ENCODE results near the gene DTX1. TPM values are rescaled to one million over a fixed set of nuclear protein-coding genes. Genes with fewer than 3 reads are reported as not detected.
A peak's percentile ranks its signal among the peaks of the same experiment; 100 is the strongest.

The DTX1 gene
- total RNA-seq, 1 donor from 2014 or later: 8.1 TPM

DNA sequence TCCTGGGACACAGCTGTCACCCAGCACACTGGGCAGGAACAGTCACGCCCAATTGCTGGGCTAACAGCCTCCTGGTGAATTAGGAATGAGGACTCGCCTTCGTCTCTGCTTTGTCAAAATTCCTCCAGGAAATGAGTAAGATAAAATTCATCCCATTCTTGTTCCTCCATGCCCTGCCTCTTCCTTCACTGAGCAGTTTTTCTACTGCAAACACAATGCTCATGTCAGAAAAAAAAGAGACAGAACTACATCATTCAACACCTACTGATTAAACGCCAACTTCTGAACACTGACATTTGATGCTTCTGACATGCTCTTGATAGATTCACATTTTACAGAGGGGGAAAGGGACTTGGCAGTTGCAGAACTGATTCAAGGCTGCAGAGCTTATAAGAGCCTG lies 37.5 kb upstream of the DTX1 start:
- TF ChIP-seq, protein P1, sequence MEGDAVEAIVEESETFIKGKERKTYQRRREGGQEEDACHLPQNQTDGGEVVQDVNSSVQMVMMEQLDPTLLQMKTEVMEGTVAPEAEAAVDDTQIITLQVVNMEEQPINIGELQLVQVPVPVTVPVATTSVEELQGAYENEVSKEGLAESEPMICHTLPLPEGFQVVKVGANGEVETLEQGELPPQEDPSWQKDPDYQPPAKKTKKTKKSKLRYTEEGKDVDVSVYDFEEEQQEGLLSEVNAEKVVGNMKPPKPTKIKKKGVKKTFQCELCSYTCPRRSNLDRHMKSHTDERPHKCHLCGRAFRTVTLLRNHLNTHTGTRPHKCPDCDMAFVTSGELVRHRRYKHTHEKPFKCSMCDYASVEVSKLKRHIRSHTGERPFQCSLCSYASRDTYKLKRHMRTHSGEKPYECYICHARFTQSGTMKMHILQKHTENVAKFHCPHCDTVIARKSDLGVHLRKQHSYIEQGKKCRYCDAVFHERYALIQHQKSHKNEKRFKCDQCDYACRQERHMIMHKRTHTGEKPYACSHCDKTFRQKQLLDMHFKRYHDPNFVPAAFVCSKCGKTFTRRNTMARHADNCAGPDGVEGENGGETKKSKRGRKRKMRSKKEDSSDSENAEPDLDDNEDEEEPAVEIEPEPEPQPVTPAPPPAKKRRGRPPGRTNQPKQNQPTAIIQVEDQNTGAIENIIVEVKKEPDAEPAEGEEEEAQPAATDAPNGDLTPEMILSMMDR (conservative IDR thresholded peaks at IDR 0.05): no peak
- H3K9me3 Mint-ChIP-seq: no peaks in the 10 kb centered on the region
- no peak for DNase-seq (ENCODE audit: low read depth, low spot score)
- H3K4me1 Mint-ChIP-seq: peaks cover 8% of the 10 kb centered on the region
- H3K27me3 Mint-ChIP-seq (ENCODE audit: low read depth): peaks cover 43% of the 10 kb centered on the region
- H3K4me3 Mint-ChIP-seq: no peak overlapping the region
- H3K27ac Mint-ChIP-seq (ENCODE audit: unreplicated experiment): no peak overlapping the region
- no peaks in the 10 kb centered on the region for H3K36me3 Mint-ChIP-seq (ENCODE audit: low read depth)

DNA sequence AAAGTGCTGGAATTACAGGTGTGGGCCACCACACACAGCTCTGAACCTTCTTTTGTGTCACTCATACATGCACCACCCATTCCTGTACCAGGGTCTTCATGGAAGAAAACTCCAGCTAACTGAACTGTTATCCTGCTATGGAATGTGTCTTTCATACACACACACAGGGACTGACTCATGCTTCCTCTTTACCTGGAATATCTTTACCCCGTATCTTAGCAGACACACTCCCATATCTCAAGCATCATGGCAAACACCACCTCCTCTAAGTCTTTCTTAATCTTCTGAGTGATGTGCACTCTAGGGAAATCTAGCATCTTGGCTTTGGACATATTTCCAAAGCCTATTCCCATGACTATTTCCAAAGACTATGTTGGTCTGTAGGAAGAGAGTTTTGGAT lies 35.0 kb upstream of the DTX1 start:
- no peaks in the 10 kb centered on the region for H3K36me3 Mint-ChIP-seq (ENCODE audit: low read depth)

DNA sequence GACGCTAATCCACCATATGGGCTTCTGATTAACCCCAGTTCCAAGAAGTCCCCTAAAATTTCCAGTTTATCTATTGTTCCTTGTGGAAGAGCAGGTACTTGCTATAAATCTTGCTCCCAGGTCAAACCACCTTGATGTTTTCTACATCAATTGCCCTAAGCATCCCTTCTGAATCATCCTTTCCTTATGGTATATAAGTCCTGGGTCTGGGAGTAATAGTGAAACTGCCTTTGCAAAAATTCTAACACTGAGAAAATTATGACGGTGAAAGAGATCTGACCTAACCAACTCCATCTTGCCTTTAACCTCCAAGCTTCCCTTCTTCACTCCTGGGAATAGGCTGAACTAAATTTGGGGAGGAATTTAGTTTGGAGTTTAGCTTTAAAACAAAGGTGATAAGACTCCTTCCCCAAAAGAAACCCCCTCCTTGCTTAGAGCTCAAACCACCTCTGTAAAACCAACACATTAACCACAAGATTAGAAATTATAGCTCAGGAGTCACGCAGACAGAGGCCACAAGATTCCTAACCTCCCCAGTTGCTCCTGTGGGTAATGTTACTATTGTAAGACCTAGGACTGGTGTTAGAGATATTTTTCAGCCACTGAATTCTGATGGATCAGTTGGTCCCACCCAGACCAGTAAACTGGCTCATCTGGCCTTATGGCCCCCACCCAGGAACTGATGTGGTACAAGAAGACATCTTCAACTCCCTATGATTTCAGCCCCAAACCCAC lies 33.8 kb upstream of the DTX1 start:
- Mint-ChIP-seq H3K27me3 (ENCODE audit: low read depth) (peaks cover 50% of the 10 kb centered on the region), H3K4me3 (no peak overlapping the region), H3K9me3 (peaks cover 7% of the 10 kb centered on the region), H3K4me1 (no peaks in the 10 kb centered on the region), H3K36me3 (ENCODE audit: low read depth) (no peaks in the 10 kb centered on the region), H3K27ac (ENCODE audit: unreplicated experiment) (no peak overlapping the region)
- no peak for DNase-seq (ENCODE audit: low read depth, low spot score)
- TF ChIP-seq, protein P1 (conservative IDR thresholded peaks at IDR 0.05): no peak

More for the DNA sequence above, 35.0 kb upstream of the DTX1 start:
- no peak overlapping the region for H3K4me3 Mint-ChIP-seq
- no peak for DNase-seq (ENCODE audit: low read depth, low spot score)
- TF ChIP-seq, protein P1 (conservative IDR thresholded peaks at IDR 0.05): no peak
- H3K27ac Mint-ChIP-seq (ENCODE audit: unreplicated experiment): no peak overlapping the region
- no peaks in the 10 kb centered on the region for H3K4me1 Mint-ChIP-seq
- H3K9me3 Mint-ChIP-seq: no peaks in the 10 kb centered on the region
- H3K27me3 Mint-ChIP-seq (ENCODE audit: low read depth): peaks cover 48% of the 10 kb centered on the region

DNA sequence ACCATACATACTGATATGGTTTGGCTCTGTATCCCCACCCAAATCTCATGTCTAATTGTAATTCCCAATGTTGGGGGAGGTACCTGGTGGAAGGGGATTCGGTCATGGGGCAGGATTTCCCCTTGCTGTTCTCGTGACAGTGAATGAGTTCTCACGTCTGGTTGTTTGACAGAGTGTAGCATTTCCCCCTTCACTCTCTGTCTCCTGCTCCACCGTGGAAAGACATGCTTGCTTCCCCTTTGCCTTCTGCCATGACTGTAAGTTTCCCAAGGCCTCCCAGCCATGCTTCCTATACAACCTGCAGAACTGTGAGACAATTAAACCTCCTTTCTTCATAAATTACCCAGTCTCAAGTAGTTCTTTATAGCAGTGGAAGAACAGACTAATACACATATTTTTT lies 28.8 kb upstream of the DTX1 start:
- H3K4me1 Mint-ChIP-seq: peaks cover 5% of the 10 kb centered on the region
- H3K27me3 Mint-ChIP-seq (ENCODE audit: low read depth): peaks cover 38% of the 10 kb centered on the region
- no peak overlapping the region for H3K4me3 Mint-ChIP-seq
- DNase-seq (ENCODE audit: low read depth, low spot score): no peak
- H3K9me3 Mint-ChIP-seq: peaks cover 10% of the 10 kb centered on the region
- no peak overlapping the region for H3K27ac Mint-ChIP-seq (ENCODE audit: unreplicated experiment)
- no peaks in the 10 kb centered on the region for H3K36me3 Mint-ChIP-seq (ENCODE audit: low read depth)
- TF ChIP-seq, protein P1 (conservative IDR thresholded peaks at IDR 0.05): no peak

DNA sequence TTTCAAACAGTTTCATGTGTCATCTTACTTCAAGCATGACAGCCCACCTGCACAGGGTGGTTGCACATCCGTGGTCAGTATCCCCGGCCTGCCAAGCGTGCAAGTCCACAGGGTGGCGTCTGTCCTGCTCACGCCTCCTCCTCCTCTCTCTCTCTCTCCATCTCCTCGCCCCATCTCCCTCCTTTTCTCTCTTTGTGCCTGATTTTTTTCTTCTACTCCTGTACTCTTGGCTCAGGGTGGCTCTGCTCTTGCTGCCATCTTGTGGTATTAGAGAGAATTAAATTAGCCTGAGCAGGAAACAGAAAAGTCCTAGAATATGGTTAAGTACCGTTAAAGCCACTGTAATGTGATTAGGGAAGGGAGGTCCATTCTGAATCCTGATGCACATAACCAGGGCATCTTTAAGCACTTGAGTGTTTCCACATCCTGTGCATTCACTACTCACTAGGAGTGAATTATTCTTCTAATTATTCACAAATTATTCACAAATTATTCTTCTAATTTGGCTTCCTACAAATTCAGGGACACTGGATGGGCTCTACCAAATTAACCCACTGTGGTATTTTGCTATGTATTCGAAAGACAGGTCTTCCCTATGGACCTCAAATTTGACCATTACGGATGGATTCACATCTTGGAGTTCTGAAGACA lies 25.5 kb upstream of the DTX1 start:
- H3K4me1 Mint-ChIP-seq: peaks cover 5% of the 10 kb centered on the region
- H3K27me3 Mint-ChIP-seq (ENCODE audit: low read depth): peaks cover 25% of the 10 kb centered on the region
- H3K36me3 Mint-ChIP-seq (ENCODE audit: low read depth): no peaks in the 10 kb centered on the region
- TF ChIP-seq, protein P1 (conservative IDR thresholded peaks at IDR 0.05): peak; percentile 79
- no peak overlapping the region for H3K4me3 Mint-ChIP-seq
- no peak overlapping the region for H3K27ac Mint-ChIP-seq (ENCODE audit: unreplicated experiment)
- H3K9me3 Mint-ChIP-seq: peaks cover 10% of the 10 kb centered on the region
- DNase-seq (ENCODE audit: low read depth, low spot score): peak; percentile 23

Measured in neural crest cell (in vitro differentiated cells).